ENCODE data around the gene CTNND2.

The CTNND2 gene

DNA sequence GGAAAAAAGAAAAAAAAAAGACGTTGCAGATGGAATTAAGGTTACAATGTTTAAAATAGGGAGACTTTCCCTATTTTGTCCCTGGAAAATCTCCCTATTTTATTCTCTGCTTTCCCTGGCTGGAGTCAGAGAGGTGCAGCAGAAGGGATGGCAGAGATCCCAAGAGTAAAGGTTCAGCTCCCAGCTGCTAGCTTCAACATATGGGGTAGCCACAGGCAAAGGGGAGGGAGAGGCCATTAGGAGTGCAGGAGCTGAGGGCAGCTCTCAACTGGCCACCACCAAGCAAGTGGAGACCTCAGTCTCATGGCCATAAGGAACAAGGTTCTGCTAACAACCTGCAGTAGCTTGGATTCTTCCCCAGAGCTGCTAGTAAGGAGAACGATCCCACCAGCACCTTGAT, 776.2 kb downstream of the CTNND2 start:
- Histone ChIP-seq H3K4me1 (ENCODE audit: control insufficient read depth, insufficient read depth, low read length) (no peaks in the 10 kb centered on the region), H3K36me3 (ENCODE audit: control insufficient read depth, insufficient read depth, low read length) (no peaks in the 10 kb centered on the region), H3K27me3 (ENCODE audit: control insufficient read depth, insufficient read depth, low read length) (no peaks in the 10 kb centered on the region), H3K4me3 (ENCODE audit: low read depth, low read length) (no peak overlapping the region), H3K9ac (ENCODE audit: low read depth, low read length) (no peak overlapping the region), H3K9me3 (ENCODE audit: control insufficient read depth, insufficient read depth, low read length) (no peaks in the 10 kb centered on the region)

DNA sequence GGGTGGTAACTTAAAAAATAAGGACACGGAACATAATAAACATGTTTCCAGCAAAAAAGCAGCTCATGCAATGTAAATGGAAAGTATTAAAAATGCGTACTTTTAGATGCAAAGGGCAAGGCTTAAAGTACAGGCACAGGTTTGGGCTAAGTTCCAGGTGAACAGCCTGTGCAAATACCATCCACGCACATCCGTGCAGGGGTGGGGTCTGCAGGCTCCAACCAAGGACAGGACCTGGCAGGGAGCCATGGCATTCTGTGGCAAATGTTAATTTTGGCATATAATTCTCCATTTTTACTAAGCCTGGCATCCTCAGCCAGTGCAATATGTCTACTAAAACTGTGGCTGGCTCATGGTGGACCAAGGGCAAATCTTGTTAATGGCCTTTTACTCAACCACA, 777.4 kb downstream of the CTNND2 start:
- H3K4me1 ChIP-seq (ENCODE audit: control insufficient read depth, insufficient read depth, low read length), result no peaks in the 10 kb centered on the region
- no peak overlapping the region for H3K4me3 ChIP-seq (ENCODE audit: low read depth, low read length)
- no peaks in the 10 kb centered on the region for H3K9me3 ChIP-seq (ENCODE audit: control insufficient read depth, insufficient read depth, low read length)
- H3K27me3 ChIP-seq (ENCODE audit: control insufficient read depth, insufficient read depth, low read length), result no peaks in the 10 kb centered on the region
- no peaks in the 10 kb centered on the region for H3K36me3 ChIP-seq (ENCODE audit: control insufficient read depth, insufficient read depth, low read length)
- H3K9ac ChIP-seq (ENCODE audit: low read depth, low read length), result no peak overlapping the region

DNA sequence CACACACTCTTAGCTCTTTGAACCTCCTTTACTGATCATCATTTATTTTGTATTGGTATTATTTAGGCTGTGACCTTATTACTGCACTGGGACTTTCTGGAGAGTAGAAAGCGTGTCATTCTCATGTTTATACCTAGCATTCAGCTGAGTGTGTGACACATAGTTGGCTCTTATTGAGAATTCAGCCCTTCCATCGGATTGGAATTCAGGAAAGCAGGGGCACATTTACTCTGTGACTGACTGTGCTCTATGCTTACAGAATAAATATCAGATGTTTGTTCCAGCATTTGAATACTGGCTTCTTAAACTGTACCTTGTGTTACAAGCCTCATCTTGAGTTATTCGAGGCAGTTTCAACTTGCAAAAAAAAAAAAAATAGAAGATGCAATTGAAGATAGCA, 782.4 kb downstream of the CTNND2 start:
- H3K4me1 ChIP-seq (ENCODE audit: control insufficient read depth, insufficient read depth, low read length), result no peaks in the 10 kb centered on the region
- no peak overlapping the region for H3K9ac ChIP-seq (ENCODE audit: low read depth, low read length)
- H3K9me3 ChIP-seq (ENCODE audit: control insufficient read depth, insufficient read depth, low read length), result no peaks in the 10 kb centered on the region
- no peaks in the 10 kb centered on the region for H3K36me3 ChIP-seq (ENCODE audit: control insufficient read depth, insufficient read depth, low read length)
- no peaks in the 10 kb centered on the region for H3K27me3 ChIP-seq (ENCODE audit: control insufficient read depth, insufficient read depth, low read length)
- no peak overlapping the region for H3K4me3 ChIP-seq (ENCODE audit: low read depth, low read length)

DNA sequence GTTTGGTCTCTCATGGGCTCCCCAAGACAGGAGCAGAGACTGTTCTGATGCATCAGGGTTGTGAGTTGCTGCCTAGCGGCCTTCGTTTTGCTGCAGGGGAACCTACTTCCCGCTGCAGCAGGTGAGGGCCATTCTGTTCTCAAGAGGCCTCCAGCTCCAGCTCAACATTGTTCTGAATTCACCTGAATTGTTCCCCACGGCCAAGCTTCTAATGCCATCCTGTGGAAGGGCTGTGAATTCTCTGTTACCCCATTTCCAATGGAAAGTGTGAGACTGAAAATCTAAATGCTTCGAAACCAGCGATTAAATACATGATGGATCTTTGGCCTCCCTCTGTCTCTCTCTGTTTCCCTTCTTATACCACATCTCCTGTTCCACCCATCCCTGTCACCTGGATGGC, 794.1 kb downstream of the CTNND2 start:
- no peaks in the 10 kb centered on the region for H3K9me3 ChIP-seq (ENCODE audit: control insufficient read depth, insufficient read depth, low read length)
- H3K27me3 ChIP-seq (ENCODE audit: control insufficient read depth, insufficient read depth, low read length), result no peaks in the 10 kb centered on the region
- no peaks in the 10 kb centered on the region for H3K4me1 ChIP-seq (ENCODE audit: control insufficient read depth, insufficient read depth, low read length)
- no peak overlapping the region for H3K4me3 ChIP-seq (ENCODE audit: low read depth, low read length)
- H3K9ac ChIP-seq (ENCODE audit: low read depth, low read length), result no peak overlapping the region
- no peaks in the 10 kb centered on the region for H3K36me3 ChIP-seq (ENCODE audit: control insufficient read depth, insufficient read depth, low read length)

DNA sequence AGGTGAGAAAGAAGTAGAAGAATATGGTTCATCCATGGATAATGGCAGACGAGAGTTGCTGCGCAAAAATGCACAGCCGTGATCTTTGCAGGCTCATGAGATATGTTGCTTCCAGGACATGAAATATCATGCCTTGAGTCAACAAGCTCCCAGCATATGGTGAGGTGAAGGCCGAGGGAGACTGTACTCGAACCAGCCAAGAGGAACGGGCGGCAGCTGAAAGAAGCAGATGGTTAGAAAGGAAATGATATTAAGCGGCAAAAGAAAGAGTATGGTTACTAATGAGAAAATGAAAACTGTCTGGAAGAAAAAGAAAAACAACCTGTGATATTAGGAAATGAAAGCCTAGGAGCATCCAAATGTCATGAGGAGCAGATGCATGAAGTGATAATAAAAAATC, 798.5 kb downstream of the CTNND2 start:
- no peak overlapping the region for H3K4me3 ChIP-seq (ENCODE audit: low read depth, low read length)
- no peaks in the 10 kb centered on the region for H3K4me1 ChIP-seq (ENCODE audit: control insufficient read depth, insufficient read depth, low read length)
- H3K27me3 ChIP-seq (ENCODE audit: control insufficient read depth, insufficient read depth, low read length), result no peaks in the 10 kb centered on the region
- no peaks in the 10 kb centered on the region for H3K9me3 ChIP-seq (ENCODE audit: control insufficient read depth, insufficient read depth, low read length)
- H3K36me3 ChIP-seq (ENCODE audit: control insufficient read depth, insufficient read depth, low read length), result no peaks in the 10 kb centered on the region
- no peak overlapping the region for H3K9ac ChIP-seq (ENCODE audit: low read depth, low read length)

DNA sequence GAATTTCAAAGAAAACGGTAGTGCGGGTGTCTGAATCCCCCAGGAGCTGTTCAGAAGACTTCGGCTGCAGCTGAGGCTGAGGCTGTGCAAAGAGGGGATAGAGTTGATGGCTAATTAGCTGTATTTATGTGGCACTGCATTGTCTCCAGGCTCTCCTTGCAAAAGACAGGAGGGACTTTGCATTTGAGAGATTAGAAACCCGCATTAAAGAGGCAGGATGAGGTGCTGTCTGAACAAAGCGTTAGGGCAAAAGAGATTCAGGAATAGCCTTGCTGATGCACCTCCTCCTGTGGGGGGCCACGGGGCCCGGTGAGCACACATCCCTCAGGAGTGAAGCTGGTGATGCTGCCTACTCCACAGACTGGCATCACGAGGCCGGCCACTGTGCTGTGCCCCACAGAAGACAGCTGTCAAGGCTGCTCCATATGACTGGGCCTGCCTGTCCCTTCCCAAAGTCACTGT, 799.6 kb downstream of the CTNND2 start:
- no peaks in the 10 kb centered on the region for H3K9me3 ChIP-seq (ENCODE audit: control insufficient read depth, insufficient read depth, low read length)

DNA sequence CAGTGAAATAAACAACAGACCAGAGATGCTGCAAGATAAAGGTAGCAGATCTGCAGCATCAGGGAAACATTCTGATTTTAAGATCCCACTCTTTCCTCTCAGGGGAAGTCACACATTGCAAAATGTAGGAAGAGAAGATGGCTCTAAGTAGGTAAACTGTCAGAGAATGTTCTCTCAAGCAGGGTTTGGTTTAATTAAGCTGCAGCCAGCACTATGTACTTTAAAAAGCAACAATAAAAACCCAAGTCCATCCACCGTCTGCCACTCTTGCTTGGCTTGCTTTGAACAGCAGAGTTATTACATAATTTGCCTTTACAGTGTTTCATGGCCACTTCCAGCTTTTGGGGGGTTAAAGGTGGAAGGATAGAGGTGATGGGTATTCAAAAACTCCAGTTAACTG, 800.0 kb downstream of the CTNND2 start:
- no peak overlapping the region for H3K4me3 ChIP-seq (ENCODE audit: low read depth, low read length)
- H3K27me3 ChIP-seq (ENCODE audit: control insufficient read depth, insufficient read depth, low read length), result no peaks in the 10 kb centered on the region
- no peaks in the 10 kb centered on the region for H3K4me1 ChIP-seq (ENCODE audit: control insufficient read depth, insufficient read depth, low read length)
- no peaks in the 10 kb centered on the region for H3K36me3 ChIP-seq (ENCODE audit: control insufficient read depth, insufficient read depth, low read length)
- no peaks in the 10 kb centered on the region for H3K9me3 ChIP-seq (ENCODE audit: control insufficient read depth, insufficient read depth, low read length)
- no peak overlapping the region for H3K9ac ChIP-seq (ENCODE audit: low read depth, low read length)

More for the DNA sequence above, 799.6 kb downstream of the CTNND2 start:
- Histone ChIP-seq H3K4me3 (ENCODE audit: low read depth, low read length) (no peak overlapping the region), H3K9ac (ENCODE audit: low read depth, low read length) (no peak overlapping the region), H3K27me3 (ENCODE audit: control insufficient read depth, insufficient read depth, low read length) (no peaks in the 10 kb centered on the region), H3K4me1 (ENCODE audit: control insufficient read depth, insufficient read depth, low read length) (no peaks in the 10 kb centered on the region), H3K36me3 (ENCODE audit: control insufficient read depth, insufficient read depth, low read length) (no peaks in the 10 kb centered on the region)

DNA sequence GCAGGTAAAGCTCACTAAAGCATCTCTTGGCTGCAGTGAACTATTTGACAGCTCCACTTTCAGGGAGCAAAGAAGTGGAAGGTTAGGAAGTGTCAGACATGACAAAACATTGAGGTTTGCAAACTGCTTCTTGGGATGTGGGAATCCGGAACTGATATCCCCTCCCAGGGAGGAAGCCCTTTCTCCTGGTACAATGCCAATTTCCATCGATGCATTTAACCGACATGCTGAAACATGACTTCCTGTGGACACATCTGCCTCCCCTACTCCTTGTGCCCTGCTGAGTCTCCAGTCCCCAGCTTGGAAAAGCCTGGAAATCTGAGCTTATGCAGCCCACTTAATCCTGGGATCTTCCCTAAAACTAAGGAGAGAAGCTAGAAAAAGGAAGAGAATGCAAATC, 820.1 kb downstream of the CTNND2 start:
- no peaks in the 10 kb centered on the region for H3K36me3 ChIP-seq (ENCODE audit: control insufficient read depth, insufficient read depth, low read length)
- no peaks in the 10 kb centered on the region for H3K9me3 ChIP-seq (ENCODE audit: control insufficient read depth, insufficient read depth, low read length)
- no peak overlapping the region for H3K9ac ChIP-seq (ENCODE audit: low read depth, low read length)
- no peaks in the 10 kb centered on the region for H3K27me3 ChIP-seq (ENCODE audit: control insufficient read depth, insufficient read depth, low read length)
- H3K4me3 ChIP-seq (ENCODE audit: low read depth, low read length), result no peak overlapping the region
- H3K4me1 ChIP-seq (ENCODE audit: control insufficient read depth, insufficient read depth, low read length), result no peaks in the 10 kb centered on the region

DNA sequence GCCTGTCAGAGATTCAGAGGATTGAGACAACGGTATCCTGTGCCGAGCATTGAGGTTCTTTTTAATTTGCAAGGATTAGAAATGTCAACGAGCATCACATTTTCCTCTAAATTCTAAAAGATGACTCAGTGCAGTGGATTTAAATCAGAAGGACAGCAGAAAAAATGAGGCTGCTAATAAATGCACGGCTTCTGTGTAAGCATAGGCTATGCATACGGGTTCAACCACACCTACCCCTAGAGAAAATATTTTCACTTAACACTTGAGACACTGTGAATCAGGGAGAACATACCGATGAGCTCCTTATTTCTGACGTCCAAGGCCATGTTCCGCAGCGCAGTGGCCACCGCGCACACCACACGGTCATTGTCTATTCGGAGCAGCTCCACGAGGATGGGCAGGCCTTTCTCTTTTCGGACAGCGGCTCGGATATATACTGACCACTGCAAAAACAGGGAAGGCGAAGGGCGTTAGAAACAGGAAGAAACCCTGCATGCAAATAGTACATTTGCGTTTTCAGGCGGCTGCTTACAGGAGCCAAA, 821.8 kb downstream of the CTNND2 start:
- H3K9ac ChIP-seq (ENCODE audit: low read depth, low read length), result no peak overlapping the region
- no peaks in the 10 kb centered on the region for H3K36me3 ChIP-seq (ENCODE audit: control insufficient read depth, insufficient read depth, low read length)
- no peaks in the 10 kb centered on the region for H3K27me3 ChIP-seq (ENCODE audit: control insufficient read depth, insufficient read depth, low read length)
- no peaks in the 10 kb centered on the region for H3K4me1 ChIP-seq (ENCODE audit: control insufficient read depth, insufficient read depth, low read length)
- H3K4me3 ChIP-seq (ENCODE audit: low read depth, low read length), result no peak overlapping the region
- no peaks in the 10 kb centered on the region for H3K9me3 ChIP-seq (ENCODE audit: control insufficient read depth, insufficient read depth, low read length)

DNA sequence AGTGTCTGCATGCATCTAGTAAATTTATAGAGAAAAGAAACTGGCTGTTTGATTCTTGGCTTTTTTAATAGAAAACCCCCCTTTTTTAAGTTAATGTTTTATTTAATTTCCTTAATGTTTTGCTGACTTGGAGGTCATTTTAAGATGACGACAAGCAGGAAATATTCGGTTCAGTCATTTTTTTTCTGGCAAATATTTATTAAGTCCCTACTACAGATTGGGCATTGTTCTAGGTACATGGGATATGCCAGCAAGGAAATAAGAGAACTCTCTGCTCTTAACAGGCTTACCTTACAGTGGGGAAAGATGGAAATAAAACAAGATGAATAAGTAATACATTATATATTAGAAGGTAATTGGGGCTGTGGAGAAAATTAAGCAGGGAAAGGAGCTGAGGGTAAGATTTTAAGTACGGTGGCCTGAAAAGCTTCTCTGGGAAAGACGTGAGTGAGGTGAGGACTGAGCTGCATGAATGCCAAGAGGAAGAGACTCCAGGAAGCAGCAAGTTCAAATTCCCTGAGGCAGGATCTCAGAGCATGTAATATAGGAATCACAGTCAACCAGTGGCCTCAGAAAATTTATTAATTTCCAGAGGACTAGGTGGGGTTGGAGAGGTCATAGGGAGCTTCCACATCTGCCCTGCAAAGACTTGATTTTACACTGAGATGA, 827.2 kb downstream of the CTNND2 start:
- no peaks in the 10 kb centered on the region for H3K9me3 ChIP-seq (ENCODE audit: control insufficient read depth, insufficient read depth, low read length)
- no peaks in the 10 kb centered on the region for H3K4me1 ChIP-seq (ENCODE audit: control insufficient read depth, insufficient read depth, low read length)
- H3K9ac ChIP-seq (ENCODE audit: low read depth, low read length), result no peak overlapping the region
- H3K4me3 ChIP-seq (ENCODE audit: low read depth, low read length), result no peak overlapping the region
- no peaks in the 10 kb centered on the region for H3K27me3 ChIP-seq (ENCODE audit: control insufficient read depth, insufficient read depth, low read length)
- no peaks in the 10 kb centered on the region for H3K36me3 ChIP-seq (ENCODE audit: control insufficient read depth, insufficient read depth, low read length)

DNA sequence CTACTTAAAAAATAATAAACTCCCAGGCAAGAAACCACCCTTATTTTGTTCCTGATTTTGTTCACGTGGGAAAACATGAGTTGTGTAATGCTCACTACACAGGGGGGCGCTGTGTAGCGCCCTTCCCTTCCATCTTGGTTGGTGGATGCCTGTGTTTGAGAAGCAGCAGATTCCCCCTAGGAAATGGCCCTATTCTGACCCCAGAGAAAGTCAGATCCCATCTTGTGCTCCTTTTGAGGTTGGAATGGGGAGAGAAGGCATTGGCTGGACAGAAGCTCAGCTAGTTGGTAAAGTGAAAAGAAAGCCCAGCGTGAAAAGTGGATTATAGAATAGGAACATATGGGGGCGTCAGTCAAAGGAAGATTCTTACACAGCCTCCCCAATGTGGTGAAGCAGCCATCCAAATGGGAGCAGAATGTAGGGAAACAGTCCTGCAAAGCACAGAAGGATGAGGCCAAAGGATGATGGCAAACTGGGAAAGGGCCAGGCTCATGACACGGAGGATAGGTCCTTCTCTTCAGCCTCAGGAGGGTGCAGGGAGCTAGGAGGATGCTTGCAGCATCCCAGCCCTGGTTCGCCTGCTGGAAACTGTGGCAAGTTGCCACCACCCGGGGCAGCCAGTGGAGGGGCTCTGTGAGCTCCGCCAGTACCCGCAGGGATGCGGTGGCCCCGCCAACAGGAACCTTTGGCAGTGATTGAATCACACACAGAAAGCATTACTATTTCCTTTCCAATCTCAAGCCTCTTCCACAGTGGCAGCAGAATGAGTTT, 829.0 kb downstream of the CTNND2 start:
- H3K9ac ChIP-seq (ENCODE audit: low read depth, low read length), result no peak overlapping the region
- no peak overlapping the region for H3K4me3 ChIP-seq (ENCODE audit: low read depth, low read length)
- H3K9me3 ChIP-seq (ENCODE audit: control insufficient read depth, insufficient read depth, low read length), result no peaks in the 10 kb centered on the region
- no peaks in the 10 kb centered on the region for H3K4me1 ChIP-seq (ENCODE audit: control insufficient read depth, insufficient read depth, low read length)
- no peaks in the 10 kb centered on the region for H3K27me3 ChIP-seq (ENCODE audit: control insufficient read depth, insufficient read depth, low read length)
- no peaks in the 10 kb centered on the region for H3K36me3 ChIP-seq (ENCODE audit: control insufficient read depth, insufficient read depth, low read length)

DNA sequence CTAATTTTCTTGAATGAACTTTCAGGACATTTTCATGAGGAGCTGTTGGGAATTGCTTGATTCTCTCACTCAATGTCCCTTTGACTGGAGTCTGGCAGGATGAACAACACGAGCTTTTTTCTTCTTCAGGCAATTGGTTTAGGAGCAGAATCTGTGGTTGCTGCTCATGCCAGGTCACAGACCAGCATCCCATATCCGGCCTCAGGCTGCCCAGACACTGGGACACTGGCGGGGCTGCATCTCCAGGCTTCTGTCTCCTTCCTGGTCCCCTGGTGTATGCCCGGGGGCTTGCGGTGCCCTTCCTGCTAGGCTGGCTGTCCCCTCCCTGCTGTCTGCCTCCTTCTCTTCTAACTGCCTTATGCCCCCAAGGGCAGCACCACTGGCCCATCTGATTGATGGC, 831.7 kb downstream of the CTNND2 start:
- Histone ChIP-seq H3K36me3 (ENCODE audit: control insufficient read depth, insufficient read depth, low read length) (no peaks in the 10 kb centered on the region), H3K4me1 (ENCODE audit: control insufficient read depth, insufficient read depth, low read length) (peaks cover 3% of the 10 kb centered on the region), H3K4me3 (ENCODE audit: low read depth, low read length) (no peak overlapping the region), H3K27me3 (ENCODE audit: control insufficient read depth, insufficient read depth, low read length) (no peaks in the 10 kb centered on the region), H3K9ac (ENCODE audit: low read depth, low read length) (no peak overlapping the region), H3K9me3 (ENCODE audit: control insufficient read depth, insufficient read depth, low read length) (no peaks in the 10 kb centered on the region)
